SH-SY5Y (cell line): ENCODE results near the gene HEPHL1.

Experiments
- GATA2 ChIP-seq: IDR thresholded peaks from 2 replicates; pipeline ENCODE4 v1.6.1; 2011; ENCODE audit warnings: mild to moderate bottlenecking, low read depth, low read length
- GATA3 ChIP-seq: IDR thresholded peaks from 2 replicates; pipeline ENCODE4 v1.6.1; 2011; ENCODE audit warnings: low read depth, mild to moderate bottlenecking, low read length, moderate library complexity

Gene HEPHL1

GRCh38 chr11:94131047-94131717 is 110.0 kb downstream of the HEPHL1 start:
- no peak for TF ChIP-seq GATA3
- no peak for TF ChIP-seq GATA2

GRCh38 chr11:94131718-94132115 is 110.6 kb downstream of the HEPHL1 start:
- TF ChIP-seq GATA3 (no peak), GATA2 (no peak)

- TF ChIP-seq GATA3 (no peak), GATA2 (no peak)
Observed at GRCh38 chr11:94132152-94132558, 111.0 kb downstream of the HEPHL1 start.

- TF ChIP-seq GATA3, result no peak
- peak; percentile 48 for TF ChIP-seq GATA2
Observed at GRCh38 chr11:94132823-94133408, 111.8 kb downstream of the HEPHL1 start.

GRCh38 chr11:94133752-94134151 is 112.6 kb downstream of the HEPHL1 start:
- no peak for TF ChIP-seq GATA3

GRCh38 chr11:94134651-94135512 is 113.7 kb downstream of the HEPHL1 start:
- TF ChIP-seq GATA3 (no peak), GATA2 (no peak)

GRCh38 chr11:94139416-94139815 is 118.3 kb downstream of the HEPHL1 start:
- TF ChIP-seq GATA3 (no peak), GATA2 (no peak)

- no peak for TF ChIP-seq GATA3
- TF ChIP-seq GATA2, result no peak
Observed at GRCh38 chr11:94140154-94140655, 119.1 kb downstream of the HEPHL1 start.

- TF ChIP-seq GATA3, result no peak
- no peak for TF ChIP-seq GATA2
Observed at GRCh38 chr11:94141511-94142307, 120.6 kb downstream of the HEPHL1 start.

- TF ChIP-seq GATA3 (no peak), GATA2 (no peak)
Observed at GRCh38 chr11:94142308-94143281, 121.4 kb downstream of the HEPHL1 start.

GRCh38 chr11:94144216-94144615 is 123.1 kb downstream of the HEPHL1 start:
- TF ChIP-seq GATA3 (no peak), GATA2 (no peak)

GRCh38 chr11:94144664-94145063 is 123.5 kb downstream of the HEPHL1 start:
- no peak for TF ChIP-seq GATA3
- no peak for TF ChIP-seq GATA2

- TF ChIP-seq GATA3 (no peak), GATA2 (no peak)
Observed at GRCh38 chr11:94145431-94145830, 124.3 kb downstream of the HEPHL1 start.
